Pancreas (tissue), 10 donors: ENCODE results near the gene CDCP1. TPM values are rescaled to one million over a fixed set of nuclear protein-coding genes. Genes with fewer than 3 reads are reported as not detected.

Experiments
- ATAC-seq, 4 donors: fragments of 200-7000 bp; cut with Tn5 transposase; one replicate each; pipeline versions ENCODE4 v1.8.0 to v1.9.1; 2020; ENCODE audit warnings: mild to moderate bottlenecking in 4 of 4, moderate library complexity in 4 of 4
- DNase-seq, 6 donors: peaks; one replicate each; pipeline ENCODE4 v3.0.0-alpha.2; 2020
- FAIRE-seq: peaks from 2 replicates; lab custom pipeline; 2012; peaks lifted over from hg19 to GRCh38; lab: Jason Lieb, UNC
- H3K27ac ChIP-seq, 4 donors: fragments of 200-600 bp; sonication (generic); 1 replicate in 3 of 4; 2 replicates in 1 of 4; pipeline versions ENCODE4 v1.5.0 to v1.8.0; 2020
- H3K27me3 ChIP-seq, 4 donors: fragments of 200-600 bp; one replicate each; pipeline ENCODE4 v1.8.0; 2021
- H3K36me3 ChIP-seq, 3 donors: fragments of 200-600 bp; sonication (generic) in 1 of 3; one replicate each; pipeline versions ENCODE4 v1.5.0 to v1.8.0; 2020 to 2021
- H3K4me1 ChIP-seq, 3 donors: fragments of 200-600 bp; one replicate each; pipeline ENCODE4 v1.8.0; 2021
- H3K4me3 ChIP-seq, 4 donors: fragments of 200-600 bp; sonication (generic) in 2 of 4; one replicate each; pipeline versions ENCODE4 v1.5.0 to v1.8.0; 2020 to 2021
- H3K9me3 ChIP-seq, 4 donors: fragments of 200-600 bp; one replicate each; pipeline ENCODE4 v1.8.0; 2021
- CTCF ChIP-seq, 4 donors: fragments of 200-600 bp; sonication (generic) in 3 of 4; IDR thresholded peaks; one replicate each; pipeline versions ENCODE4 v1.5.0 to v1.8.0; 2021; ENCODE audit warnings: antibody characterized with exemption in 4 of 4
- WGBS, 2 donors: extraction: QIAGEN DNeasy Blood & Tissue Kit; methylation state at CpG; one replicate each; pipeline ENCODE4 v1.1.7; 2013; 5-methylcytosine and 5-hydroxymethylcytosine counted together
- intact Hi-C, 3 donors: fragments of 100-400 bp; cut with DNase I; formaldehyde crosslinking; loops; one replicate each; pipeline versions ENCODE4 v1.11.1 to v1.14.2; 2022
- polyA plus RNA-seq, 2 donors: library from polyadenylated mRNA; stranded (reverse); fragments of 200-250 nt; gene quantifications; one replicate each; pipeline ENCODE4 v1.2.3, GENCODE V29; 2013
- total RNA-seq, 6 donors: library from RNA; stranded (reverse); fragmentation: NEBNext Ultra II Directional in 4 of 6; extraction: Animal tissue kit (Norgen Biotek cat#: 25700) in 4 of 6; gene quantifications; one replicate each; pipeline versions ENCODE4 v1.2.1 to v1.2.4, GENCODE V29; 2021 to 2023
- donor health status: healthy with polysubstance abuse.
- donor health status: DM: no; HTN: no; CAD: no; lungs with moderate emphysema.
- donor health status: DM: no; HTN: no; CAD: no.
- donor health status: control.
- donor health status: control.
- donor health status: Bipolar disorder and iron deficiency.
- donor health status: DM: yes; HTN: yes; CAD: no.
- donor health status: DM: no; HTN: no; CAD: no.
- donor health status: DM: no; HTN: no; CAD: no.
- donor health status: DM: yes; HTN: yes; CAD: no.

The CDCP1 gene
- total and polyA plus RNA-seq, 8 donors = 3.4 to 22.2 (median 9.2) TPM

- no peaks in the 10 kb centered on the region for H3K36me3 ChIP-seq
- ATAC-seq (peak in 3 of 4 donors; percentile 8 to 18 (median 8)), DNase-seq (no peak), FAIRE-seq (no peak)
- H3K4me1 ChIP-seq = peaks cover 20 to 46% (median 23%) of the 10 kb centered on the region in 3 donors
- H3K4me3 ChIP-seq = no peak overlapping the region
- H3K9me3 ChIP-seq = no peaks in the 10 kb centered on the region
- peak overlapping the region in 3 of 4 donors; percentile 13 to 74 (median 61) for H3K27ac ChIP-seq
- H3K27me3 ChIP-seq = no peaks in the 10 kb centered on the region
- TF ChIP-seq CTCF (IDR thresholded peaks at IDR 0.05) = no peak
- intact Hi-C loops = no loop called here
- WGBS, 2 donors = 71 to 76% methylated on average over 6 of the region's 6 CpGs
These were observed 6.6 kb downstream of the CDCP1 start for GRCh38 chr3:45139372-45140140.

DNA sequence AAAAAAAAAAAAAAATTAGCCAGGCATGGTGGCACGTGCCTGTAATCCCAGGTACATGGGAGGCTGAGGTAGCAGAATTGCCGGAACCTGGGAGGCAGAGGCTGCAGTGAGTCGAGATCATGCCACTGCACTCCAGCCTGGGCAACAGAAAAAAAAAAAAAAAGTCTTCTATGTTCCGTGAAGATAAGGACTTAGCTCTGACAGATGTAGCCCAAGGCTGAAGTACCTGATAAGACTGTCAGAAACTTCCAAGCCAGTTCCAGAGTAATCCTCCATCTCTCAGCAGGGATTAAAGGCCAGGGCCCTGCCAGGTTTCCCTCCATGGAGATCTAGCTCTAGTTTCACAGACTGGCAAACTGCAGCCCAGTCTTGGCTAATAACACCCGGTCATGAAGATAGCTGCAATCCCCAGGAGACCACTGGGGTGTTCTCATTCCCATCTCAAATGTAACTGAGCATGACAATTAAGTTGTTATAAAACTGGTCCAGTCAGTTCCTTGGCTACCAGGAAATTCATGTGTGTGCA is 8.5 kb downstream of the CDCP1 start:
- no peak overlapping the region for H3K4me3 ChIP-seq
- no peaks in the 10 kb centered on the region for H3K36me3 ChIP-seq
- 17 to 32% methylated on average over 5 of the region's 5 CpGs for WGBS, 2 donors
- no peak for FAIRE-seq
- peaks cover 17 to 40% (median 21%) of the 10 kb centered on the region in 3 donors for H3K4me1 ChIP-seq
- intact Hi-C loops = no loop called here
- peak; percentile 61 to 69 (median 66) for ATAC-seq
- H3K9me3 ChIP-seq = no peaks in the 10 kb centered on the region
- DNase-seq = peak in 1 of 6 donors; percentile 11
- no peaks in the 10 kb centered on the region for H3K27me3 ChIP-seq
- no peak for TF ChIP-seq CTCF (IDR thresholded peaks at IDR 0.05)
- peak overlapping the region in 2 of 4 donors; percentile 61 to 74 for H3K27ac ChIP-seq

DNA sequence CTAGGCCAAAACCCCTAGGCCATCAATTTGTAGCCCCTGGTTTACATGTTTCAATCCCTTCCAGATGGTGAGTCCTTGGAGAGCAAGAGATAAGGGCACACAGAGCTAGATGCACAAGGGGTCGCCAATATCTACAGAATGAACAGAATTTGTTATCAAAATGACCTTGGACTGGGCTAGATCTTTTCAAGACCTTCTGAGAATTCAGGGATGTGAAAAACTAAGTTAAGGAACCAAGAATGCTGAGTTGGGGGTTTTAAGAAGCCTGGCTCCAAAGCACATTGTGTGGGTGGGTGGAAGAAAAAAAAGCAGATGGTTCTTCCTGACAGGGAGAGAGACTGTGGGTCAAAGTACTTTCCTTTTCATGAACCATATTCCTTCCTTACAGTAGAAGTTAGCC is 10.2 kb downstream of the CDCP1 start:
- ATAC-seq (peak in 1 of 4 donors; percentile 18), DNase-seq (no peak), FAIRE-seq (no peak)
- no peaks in the 10 kb centered on the region for H3K36me3 ChIP-seq
- H3K9me3 ChIP-seq = no peaks in the 10 kb centered on the region
- 21 to 29% methylated on average over 1 of the region's 1 CpG for WGBS, 2 donors
- no peak for TF ChIP-seq CTCF (IDR thresholded peaks at IDR 0.05)
- no peaks in the 10 kb centered on the region for H3K27me3 ChIP-seq
- no peak overlapping the region for H3K27ac ChIP-seq
- H3K4me1 ChIP-seq = peaks cover 17 to 40% (median 21%) of the 10 kb centered on the region in 3 donors
- intact Hi-C loops = no loop called here
- H3K4me3 ChIP-seq = no peak overlapping the region

DNA sequence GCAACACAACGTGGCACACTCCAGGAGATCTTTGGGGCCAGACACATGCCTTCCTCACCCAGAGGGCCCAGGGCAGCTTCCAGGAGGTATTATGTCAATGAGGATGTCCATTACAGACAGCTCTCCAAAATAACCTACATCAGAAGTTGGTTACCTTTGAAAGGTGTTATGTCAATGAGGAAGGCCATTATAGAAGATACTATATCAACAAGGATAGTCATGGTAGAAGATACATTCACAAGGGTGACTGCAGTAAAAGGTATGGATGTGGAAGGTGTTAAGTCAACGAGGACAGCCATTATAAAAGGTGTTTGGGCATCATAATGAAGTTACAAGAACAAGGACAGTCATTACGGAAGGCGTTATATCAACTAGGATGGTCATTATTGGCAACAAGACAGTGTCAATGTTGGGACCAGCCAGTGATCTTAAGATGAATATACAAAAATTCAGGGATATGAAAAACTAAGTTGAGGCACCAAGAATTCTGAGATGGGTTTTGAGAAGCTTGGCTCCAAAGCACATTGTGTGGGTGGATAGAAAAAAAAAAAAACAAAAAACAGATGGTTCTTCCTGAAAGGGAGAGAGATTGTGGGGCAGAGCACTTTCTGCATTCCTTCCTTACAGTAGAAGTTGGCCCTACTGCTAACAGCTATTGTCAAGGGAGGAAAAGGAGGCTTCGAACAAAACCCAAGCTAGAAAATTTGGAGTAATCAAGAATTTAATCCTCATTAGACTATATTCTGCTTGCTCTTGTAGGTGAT is 11.2 kb downstream of the CDCP1 start:
- WGBS, 2 donors = 88 to 92% methylated on average over 5 of the region's 5 CpGs
- H3K4me1 ChIP-seq = peaks cover 17 to 31% (median 18%) of the 10 kb centered on the region in 3 donors
- DNase-seq = no peak
- H3K9me3 ChIP-seq = no peaks in the 10 kb centered on the region
- H3K27me3 ChIP-seq = no peaks in the 10 kb centered on the region
- no peak for ATAC-seq
- TF ChIP-seq CTCF (IDR thresholded peaks at IDR 0.05) = no peak
- H3K27ac ChIP-seq = no peak overlapping the region
- intact Hi-C loops = no loop called here
- no peak for FAIRE-seq
- no peak overlapping the region for H3K4me3 ChIP-seq
- H3K36me3 ChIP-seq = no peaks in the 10 kb centered on the region
